C4-2B (cell line): Measurements from ENCODE around the gene UNC79.
"Not testable (repeated sequence)": the region's sequence is repeated elsewhere in the genome, so short reads cannot be mapped to it uniquely, and the experiment has no call there.

Experiments
- H3K27ac ChIP-seq: fragments of 450-650 bp; 2 replicates; pipeline ENCODE4 v1.5.1; 2017
- ZFX ChIP-seq: fragments of 450-650 bp; IDR thresholded peaks from 2 replicates; pipeline ENCODE4 v1.6.1; 2017
- TF ChIP-seq, protein P1 (sequence below): fragments of 450-650 bp; conservative IDR thresholded peaks from 2 replicates; pipeline ENCODE4 v1.5.1; 2017; ENCODE audit warnings: mild to moderate bottlenecking

Gene UNC79

GRCh38 chr14:93496856-93497741 is 66.4 kb downstream of the UNC79 start:
- H3K27ac ChIP-seq = no peak overlapping the region
- TF ChIP-seq, protein P1, sequence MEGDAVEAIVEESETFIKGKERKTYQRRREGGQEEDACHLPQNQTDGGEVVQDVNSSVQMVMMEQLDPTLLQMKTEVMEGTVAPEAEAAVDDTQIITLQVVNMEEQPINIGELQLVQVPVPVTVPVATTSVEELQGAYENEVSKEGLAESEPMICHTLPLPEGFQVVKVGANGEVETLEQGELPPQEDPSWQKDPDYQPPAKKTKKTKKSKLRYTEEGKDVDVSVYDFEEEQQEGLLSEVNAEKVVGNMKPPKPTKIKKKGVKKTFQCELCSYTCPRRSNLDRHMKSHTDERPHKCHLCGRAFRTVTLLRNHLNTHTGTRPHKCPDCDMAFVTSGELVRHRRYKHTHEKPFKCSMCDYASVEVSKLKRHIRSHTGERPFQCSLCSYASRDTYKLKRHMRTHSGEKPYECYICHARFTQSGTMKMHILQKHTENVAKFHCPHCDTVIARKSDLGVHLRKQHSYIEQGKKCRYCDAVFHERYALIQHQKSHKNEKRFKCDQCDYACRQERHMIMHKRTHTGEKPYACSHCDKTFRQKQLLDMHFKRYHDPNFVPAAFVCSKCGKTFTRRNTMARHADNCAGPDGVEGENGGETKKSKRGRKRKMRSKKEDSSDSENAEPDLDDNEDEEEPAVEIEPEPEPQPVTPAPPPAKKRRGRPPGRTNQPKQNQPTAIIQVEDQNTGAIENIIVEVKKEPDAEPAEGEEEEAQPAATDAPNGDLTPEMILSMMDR = no peak
- TF ChIP-seq ZFX = no peak

DNA sequence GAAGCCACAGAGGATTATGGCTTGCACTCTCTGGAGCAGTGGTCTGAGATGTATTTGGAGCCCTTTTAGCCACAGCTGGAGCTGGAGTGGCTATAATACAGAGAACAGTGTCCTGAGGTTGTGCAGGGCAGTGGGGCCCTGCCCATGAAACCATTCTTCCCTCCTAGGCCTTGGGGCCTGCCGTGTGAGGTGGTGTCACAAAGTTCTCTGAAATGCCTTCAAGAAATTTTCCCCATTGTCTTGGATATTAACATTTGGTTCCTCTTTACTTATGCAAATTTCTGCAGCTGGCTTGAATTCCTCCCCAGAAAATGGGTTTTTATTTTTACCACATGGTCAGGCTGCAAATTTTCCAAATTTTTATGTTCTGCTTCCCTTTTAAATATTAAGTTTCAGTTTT is 79.3 kb downstream of the UNC79 start:
- H3K27ac ChIP-seq = no peak overlapping the region
- TF ChIP-seq, protein P1 = no peak
- no peak for TF ChIP-seq ZFX

DNA sequence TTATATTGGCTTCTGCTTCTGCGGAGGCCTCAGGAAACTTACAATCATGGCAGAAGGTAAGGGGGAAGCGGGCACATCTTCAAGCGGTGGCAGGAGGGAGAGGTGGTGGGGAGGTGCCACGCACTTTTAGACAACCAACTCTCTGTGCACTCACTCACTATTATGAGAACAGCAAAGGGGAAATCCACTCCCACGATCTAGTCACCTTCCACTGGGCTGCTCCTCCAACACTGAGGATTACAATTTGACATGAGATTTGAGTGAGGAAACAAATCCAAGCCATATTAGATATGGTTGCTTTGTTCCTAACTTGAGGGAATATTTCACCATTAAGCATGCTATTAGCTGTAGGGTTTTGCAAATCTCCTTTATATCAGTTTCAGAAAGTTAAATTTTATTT is 80.3 kb downstream of the UNC79 start:
- TF ChIP-seq, protein P1 = no peak
- no peak for TF ChIP-seq ZFX
- no peak overlapping the region for H3K27ac ChIP-seq

- H3K27ac ChIP-seq = no peak overlapping the region
- TF ChIP-seq, protein P1 = no peak
- no peak for TF ChIP-seq ZFX
Observed at GRCh38 chr14:93520053-93520607, 89.4 kb downstream of the UNC79 start.

GRCh38 chr14:93522221-93522620 is 91.5 kb downstream of the UNC79 start:
- H3K27ac ChIP-seq = no peak overlapping the region
- TF ChIP-seq, protein P1 = no peak
- TF ChIP-seq ZFX = no peak

GRCh38 chr14:93525216-93525615 is 94.5 kb downstream of the UNC79 start:
- not testable (repeated sequence) for H3K27ac ChIP-seq

- H3K27ac ChIP-seq = no peak overlapping the region
- no peak for TF ChIP-seq ZFX
- TF ChIP-seq, protein P1 = no peak
Observed at GRCh38 chr14:93525696-93526451, 95.1 kb downstream of the UNC79 start.
